Activated B cell treated with CpG ODN at 0.5 μM for 24 hours (primary cell): ENCODE results near the gene NTMT1. TPM values are rescaled to one million over a fixed set of nuclear protein-coding genes. Genes with fewer than 3 reads are reported as not detected.

Source experiments
- ATAC-seq: fragments of 200-7000 bp; cut with Tn5 transposase; one replicate; pipeline ENCODE4 v1.10.0; 2021; ENCODE audit warnings: low read depth, mild to moderate bottlenecking, moderate library complexity
- CTCF ChIA-PET: fragments of 350-600 bp; sonication (Branson Sonifier 250); formaldehyde crosslinking; loops from one replicate; lab custom pipeline; 2021; ENCODE audit warnings: antibody characterized with exemption; lab: Charles Lee
- POLR2A ChIA-PET: fragments of 350-600 bp; sonication (Branson Sonifier 250); formaldehyde crosslinking; loops from one replicate; lab custom pipeline; 2021; ENCODE audit warnings: antibody characterized with exemption; lab: Charles Lee
- DNase-seq: peaks from one replicate; pipeline ENCODE4 v3.0.0; 2022
- H3K27ac Mint-ChIP-seq: one replicate; pipeline ENCODE4 v1.8.0; 2020; ENCODE audit warnings: mixed read lengths
- H3K27me3 Mint-ChIP-seq: one replicate; pipeline ENCODE4 v1.8.0; 2021; ENCODE audit warnings: mixed read lengths
- H3K36me3 Mint-ChIP-seq: one replicate; pipeline ENCODE4 v1.8.0; 2021; ENCODE audit warnings: low read depth, mixed read lengths
- H3K4me1 Mint-ChIP-seq: one replicate; pipeline ENCODE4 v1.8.0; 2021; ENCODE audit warnings: mixed read lengths
- H3K4me3 Mint-ChIP-seq: one replicate; pipeline ENCODE4 v1.8.0; 2020; ENCODE audit warnings: mild to moderate bottlenecking, mixed read lengths
- H3K9me3 Mint-ChIP-seq: one replicate; pipeline ENCODE4 v1.8.0; 2020; ENCODE audit warnings: mixed read lengths
- intact Hi-C: fragments of 100-400 bp; cut with micrococcal nuclease; formaldehyde crosslinking; loops from one replicate; pipeline ENCODE4 v1.15.1; 2024
- total RNA-seq: library from RNA; stranded (reverse); gene quantifications from 2 replicates; pipeline ENCODE4 v1.2.3, GENCODE V29; 2022
- TF ChIP-seq, protein P1 (sequence below): fragments of 200-600 bp; IDR thresholded peaks from one replicate; pipeline ENCODE4 v1.8.0; 2022; ENCODE audit warnings: antibody characterized with exemption, mild to moderate bottlenecking

NTMT1 gene
- total RNA-seq, 1 donor from 2014 or later: 33.1 TPM

DNA sequence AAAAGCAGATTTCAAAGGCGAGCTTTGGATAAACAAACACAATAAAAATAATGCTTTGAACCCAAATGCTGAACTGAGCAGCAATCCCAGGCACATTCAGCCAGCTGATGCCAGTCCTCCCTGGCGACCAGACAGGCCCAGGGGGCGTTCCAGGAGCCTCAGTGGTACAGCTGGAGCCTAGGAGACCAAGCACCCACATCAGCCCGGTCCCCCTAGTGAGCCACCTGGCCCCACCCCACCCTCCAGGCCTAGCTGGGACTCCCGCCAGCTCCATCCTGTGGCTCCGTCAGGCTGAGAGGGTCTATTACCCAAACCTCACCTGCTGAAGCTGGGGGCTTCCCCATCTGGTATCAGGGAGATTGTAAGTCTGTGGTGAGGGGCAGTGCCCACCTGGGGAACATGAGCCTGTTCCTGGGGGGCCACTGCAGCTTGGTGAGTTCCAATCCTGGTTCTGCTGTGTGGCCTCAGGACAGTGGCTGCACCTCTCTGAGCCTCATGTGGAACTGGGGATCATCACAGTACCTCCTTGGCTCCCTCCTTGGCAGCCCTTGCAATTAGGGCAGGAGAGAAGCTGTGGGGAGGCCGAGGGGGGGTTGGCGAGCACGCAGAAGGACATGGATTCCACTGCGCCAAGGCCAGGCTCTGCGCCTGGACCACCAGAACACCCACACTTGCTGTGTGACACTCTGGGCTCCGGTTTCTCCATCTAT lies 21.8 kb upstream of the NTMT1 start:
- no peak overlapping the region for H3K27ac Mint-ChIP-seq
- TF ChIP-seq, protein P1, sequence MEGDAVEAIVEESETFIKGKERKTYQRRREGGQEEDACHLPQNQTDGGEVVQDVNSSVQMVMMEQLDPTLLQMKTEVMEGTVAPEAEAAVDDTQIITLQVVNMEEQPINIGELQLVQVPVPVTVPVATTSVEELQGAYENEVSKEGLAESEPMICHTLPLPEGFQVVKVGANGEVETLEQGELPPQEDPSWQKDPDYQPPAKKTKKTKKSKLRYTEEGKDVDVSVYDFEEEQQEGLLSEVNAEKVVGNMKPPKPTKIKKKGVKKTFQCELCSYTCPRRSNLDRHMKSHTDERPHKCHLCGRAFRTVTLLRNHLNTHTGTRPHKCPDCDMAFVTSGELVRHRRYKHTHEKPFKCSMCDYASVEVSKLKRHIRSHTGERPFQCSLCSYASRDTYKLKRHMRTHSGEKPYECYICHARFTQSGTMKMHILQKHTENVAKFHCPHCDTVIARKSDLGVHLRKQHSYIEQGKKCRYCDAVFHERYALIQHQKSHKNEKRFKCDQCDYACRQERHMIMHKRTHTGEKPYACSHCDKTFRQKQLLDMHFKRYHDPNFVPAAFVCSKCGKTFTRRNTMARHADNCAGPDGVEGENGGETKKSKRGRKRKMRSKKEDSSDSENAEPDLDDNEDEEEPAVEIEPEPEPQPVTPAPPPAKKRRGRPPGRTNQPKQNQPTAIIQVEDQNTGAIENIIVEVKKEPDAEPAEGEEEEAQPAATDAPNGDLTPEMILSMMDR: no peak
- intact Hi-C loops: no loop called here
- H3K36me3 Mint-ChIP-seq: no peaks in the 10 kb centered on the region
- POLR2A ChIA-PET: interaction anchor here (0.6 to 1.6 kb wide), 3 partner anchors 8 to 465 kb away, joined by 3 to 7 read pairs (median 3); no protein-coding TSS in a partner anchor
- H3K4me3 Mint-ChIP-seq: no peak overlapping the region
- H3K4me1 Mint-ChIP-seq: peaks cover 17% of the 10 kb centered on the region
- peaks cover 14% of the 10 kb centered on the region for H3K27me3 Mint-ChIP-seq
- ATAC-seq: no peak
- no peak for DNase-seq
- no peaks in the 10 kb centered on the region for H3K9me3 Mint-ChIP-seq
- CTCF ChIA-PET: interaction anchor here (0.8 kb wide), 1 partner anchor 466 kb away, joined by 4 read pairs; no protein-coding TSS in a partner anchor

DNA sequence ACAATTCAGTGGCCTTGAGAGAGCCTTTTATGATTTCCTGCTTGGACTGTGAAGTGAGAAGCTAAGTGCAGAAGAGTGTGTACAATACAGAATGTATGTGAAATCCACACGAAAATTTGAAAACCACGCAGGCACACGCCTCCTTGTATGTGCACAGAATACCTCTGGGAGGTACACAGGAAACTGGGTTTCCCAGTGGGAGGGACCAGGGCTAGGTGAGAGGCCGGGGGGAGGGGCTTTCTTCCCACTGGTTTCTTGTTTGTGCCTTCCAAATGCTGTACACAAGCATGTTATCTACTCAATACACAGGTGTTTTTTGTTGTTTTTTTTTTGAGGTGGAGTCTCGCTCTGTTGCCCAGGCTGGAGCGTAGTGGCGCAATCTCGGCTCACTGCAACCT lies 21.2 kb upstream of the NTMT1 start:
- intact Hi-C loops: loop anchor here (5.0 kb wide), 2 partner anchors 222 to 282 kb away; no protein-coding TSS in a partner anchor
- DNase-seq (no peak), ATAC-seq (no peak)
- TF ChIP-seq, protein P1: no peak
- ChIA-PET CTCF (no interaction called here), POLR2A (interaction anchor here (0.6 to 1.6 kb wide), 3 partner anchors 9 to 466 kb away, joined by 3 to 7 read pairs (median 3); no protein-coding TSS in a partner anchor)
- no peak overlapping the region for H3K4me3 Mint-ChIP-seq
- H3K4me1 Mint-ChIP-seq: peaks cover 19% of the 10 kb centered on the region
- no peak overlapping the region for H3K27ac Mint-ChIP-seq
- H3K9me3 Mint-ChIP-seq: no peaks in the 10 kb centered on the region
- H3K27me3 Mint-ChIP-seq: peaks cover 10% of the 10 kb centered on the region
- H3K36me3 Mint-ChIP-seq: no peaks in the 10 kb centered on the region

DNA sequence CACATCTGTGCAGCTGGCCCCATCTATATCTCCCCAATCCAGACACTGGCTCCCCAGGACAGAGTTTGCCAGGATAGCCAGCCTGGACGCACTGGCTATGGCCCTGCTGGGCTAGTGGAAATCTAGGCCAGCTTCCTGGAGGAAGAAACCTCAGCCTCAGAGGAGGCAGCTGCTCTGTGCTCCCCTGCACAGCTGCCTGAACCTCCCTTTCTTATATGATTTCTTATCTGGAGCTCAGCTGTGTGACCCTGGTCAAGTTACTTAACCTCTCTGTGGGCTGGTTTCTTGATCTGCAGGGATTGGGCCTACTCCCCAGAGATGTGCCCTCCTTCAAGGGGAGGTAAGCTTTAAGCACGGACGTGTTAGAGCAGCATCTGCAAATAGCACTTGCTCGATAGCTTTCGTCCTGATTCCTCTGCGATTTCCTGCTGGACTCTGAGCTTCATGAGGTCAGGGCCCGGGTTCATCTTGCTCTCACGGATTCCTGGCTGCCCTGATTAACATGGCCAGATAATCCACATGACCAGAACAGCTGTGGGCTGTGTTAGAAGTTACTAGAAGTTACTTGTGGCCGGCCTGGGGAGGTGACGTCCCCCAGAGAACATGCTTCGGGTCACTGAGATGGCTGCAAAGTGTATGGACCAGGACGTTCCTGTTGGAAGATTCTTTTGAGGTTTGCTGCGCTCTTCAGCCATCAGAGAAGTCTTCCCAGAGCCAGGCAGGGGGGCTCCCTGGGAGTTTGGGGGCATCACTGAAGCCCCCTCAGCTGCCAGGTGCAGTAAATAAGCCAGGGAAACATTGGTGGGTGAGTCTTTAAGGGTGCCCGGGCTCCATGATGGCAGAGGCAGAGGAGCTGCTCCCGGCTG lies 19.6 kb upstream of the NTMT1 start:
- intact Hi-C loops: loop anchor here (5.0 kb wide), 2 partner anchors 224 to 284 kb away; no protein-coding TSS in a partner anchor

DNA sequence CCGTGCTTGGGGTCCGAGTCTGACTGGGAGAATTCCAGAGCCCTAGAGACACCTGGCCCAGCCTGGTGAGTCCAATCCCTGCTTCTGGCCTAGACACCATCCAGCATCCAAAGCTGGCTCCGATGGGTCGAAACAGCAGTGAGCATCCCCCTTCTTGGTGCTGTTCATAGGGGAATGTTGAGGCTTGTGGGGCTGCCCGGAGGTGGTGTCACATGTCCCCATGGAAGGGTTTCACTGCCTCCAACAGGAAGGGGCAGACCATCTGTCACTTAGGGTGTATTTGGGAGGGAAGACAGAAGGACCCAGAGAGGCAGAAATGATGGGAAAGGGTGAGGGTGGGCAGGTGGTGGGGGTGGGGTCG lies 19.0 kb upstream of the NTMT1 start:
- intact Hi-C loops: loop anchor here (5.0 kb wide), 2 partner anchors 225 to 285 kb away; no protein-coding TSS in a partner anchor
- ATAC-seq (no peak), DNase-seq (no peak)
- POLR2A ChIA-PET: interaction anchor here (0.6 to 1.7 kb wide), 4 partner anchors 19 to 467 kb away, joined by 3 to 7 read pairs (median 6); partner anchors contain the start of gene NTMT1
- Mint-ChIP-seq H3K27ac (no peak overlapping the region), H3K9me3 (no peaks in the 10 kb centered on the region), H3K4me1 (peaks cover 30% of the 10 kb centered on the region), H3K27me3 (peaks cover 1% of the 10 kb centered on the region), H3K4me3 (no peak overlapping the region), H3K36me3 (no peaks in the 10 kb centered on the region)
- CTCF ChIA-PET: interaction anchor here (0.6 to 2.1 kb wide), 6 partner anchors 17 to 475 kb away, joined by 3 to 8 read pairs (median 4); no protein-coding TSS in a partner anchor
- TF ChIP-seq, protein P1: no peak

More for the DNA sequence above, 19.6 kb upstream of the NTMT1 start:
- H3K36me3 Mint-ChIP-seq: no peaks in the 10 kb centered on the region
- DNase-seq (no peak), ATAC-seq (no peak)
- H3K9me3 Mint-ChIP-seq: no peaks in the 10 kb centered on the region
- no peak overlapping the region for H3K4me3 Mint-ChIP-seq
- peaks cover 30% of the 10 kb centered on the region for H3K4me1 Mint-ChIP-seq
- CTCF ChIA-PET: interaction anchor here (0.6 to 2.1 kb wide), 7 partner anchors 18 to 475 kb away, joined by 3 to 8 read pairs (median 3); no protein-coding TSS in a partner anchor
- TF ChIP-seq, protein P1: no peak
- no peak overlapping the region for H3K27ac Mint-ChIP-seq
- peaks cover 1% of the 10 kb centered on the region for H3K27me3 Mint-ChIP-seq
- POLR2A ChIA-PET: interaction anchor here (0.6 to 1.7 kb wide), 4 partner anchors 19 to 590 kb away, joined by 5 to 11 read pairs (median 6); partner anchors contain the start of gene NTMT1
